ENCODE results near the gene TMTC1.

Gene TMTC1

GRCh38 chr12:29609431-29610215 is 174.1 kb downstream of the TMTC1 start:
- DNase-seq: no peak

DNA sequence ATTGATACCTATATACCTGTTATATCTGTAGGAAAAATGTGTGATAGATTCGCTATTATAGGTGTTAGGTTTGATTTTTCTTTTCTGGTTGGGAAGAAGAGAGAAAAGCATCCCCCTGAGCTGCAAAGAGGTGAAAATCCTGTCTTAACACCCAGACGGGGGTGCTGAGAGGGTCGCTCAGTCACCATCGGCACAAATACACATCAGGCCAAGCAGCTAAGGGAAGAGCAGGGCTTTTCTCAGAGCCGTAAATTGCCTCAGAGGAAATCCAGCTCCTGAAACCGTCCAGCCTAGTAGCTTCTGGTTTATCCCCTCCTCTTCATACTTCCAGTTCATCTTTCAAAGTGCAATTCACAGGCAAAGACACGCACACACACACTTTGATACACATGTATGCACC is 175.2 kb downstream of the TMTC1 start:
- DNase-seq: no peak

- DNase-seq: no peak
Measured at GRCh38 chr12:29599381-29599780, 184.4 kb downstream of the TMTC1 start.

DNA sequence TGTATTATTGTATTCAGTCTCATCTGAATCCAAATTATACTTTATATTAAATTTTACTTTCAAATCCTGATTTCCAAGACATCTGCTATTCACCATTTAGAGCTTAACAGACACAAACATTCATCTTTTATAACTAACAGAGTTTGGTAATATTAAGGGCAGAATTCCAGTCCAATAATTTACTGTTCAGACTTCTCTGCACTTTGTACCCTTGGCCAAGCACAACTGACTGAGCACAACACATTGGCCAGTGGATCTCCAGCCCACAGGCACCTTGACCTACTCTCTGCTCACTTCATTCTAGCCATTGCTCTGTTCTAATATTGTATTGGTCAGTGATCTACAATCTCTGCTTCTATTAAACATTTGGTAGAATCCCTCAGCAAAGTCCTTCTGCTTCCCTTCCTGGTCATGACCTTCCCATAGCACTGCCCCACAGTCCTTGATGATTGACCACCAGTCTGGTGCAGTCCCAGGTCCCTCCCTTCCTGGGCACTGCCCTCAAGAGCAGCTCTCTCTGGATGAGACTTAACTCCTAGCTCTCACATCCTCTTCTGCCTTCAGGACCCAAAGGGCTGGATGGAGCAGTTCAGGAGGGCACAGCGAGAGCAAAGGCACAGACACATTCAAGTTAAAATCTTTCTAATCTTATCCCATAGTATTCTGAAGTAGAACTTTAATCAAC is 188.5 kb downstream of the TMTC1 start:
- DNase-seq: no peak

- no peak for DNase-seq
Measured at GRCh38 chr12:29593001-29593400, 190.7 kb downstream of the TMTC1 start.

DNA sequence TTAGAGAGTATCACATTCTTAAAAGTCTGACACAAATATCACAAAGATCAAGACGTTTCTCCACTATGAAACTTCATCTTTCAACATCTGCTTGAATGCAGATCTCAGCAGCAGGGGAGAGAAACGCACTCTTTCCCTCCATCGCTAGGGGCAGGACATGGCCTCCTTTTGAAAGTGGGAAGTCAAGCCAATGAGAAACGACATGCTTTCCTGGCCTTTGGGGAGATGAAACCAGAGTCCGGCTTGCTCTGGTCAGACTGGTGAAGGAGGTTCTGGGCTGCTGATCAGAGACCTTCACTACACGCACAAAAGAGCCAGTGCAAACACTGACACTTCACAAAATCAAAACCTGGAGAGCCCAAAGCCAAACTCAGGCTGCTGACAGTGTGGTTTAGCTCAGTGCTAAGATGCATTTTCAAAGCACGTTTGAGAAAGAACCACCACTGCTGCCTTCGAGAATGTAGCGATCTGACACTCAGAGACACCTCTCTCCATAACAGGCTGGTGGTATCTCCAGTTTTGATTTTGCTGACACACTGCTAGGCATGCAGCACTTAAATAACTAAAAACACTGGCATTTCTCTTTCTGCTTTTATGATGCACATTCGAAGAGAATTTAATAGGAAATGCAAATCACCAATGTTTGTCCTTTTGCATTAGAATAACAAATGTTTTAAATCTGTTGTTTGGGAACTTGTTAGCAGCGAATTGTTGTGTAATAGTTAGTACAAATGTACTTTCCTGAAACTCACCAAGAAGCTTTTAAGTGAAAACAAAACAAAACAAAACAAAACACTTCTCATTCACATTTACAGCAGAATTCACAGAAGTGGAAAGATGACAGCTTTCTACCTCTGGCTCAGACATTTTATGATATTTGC is 192.4 kb downstream of the TMTC1 start:
- DNase-seq: no peak

DNA sequence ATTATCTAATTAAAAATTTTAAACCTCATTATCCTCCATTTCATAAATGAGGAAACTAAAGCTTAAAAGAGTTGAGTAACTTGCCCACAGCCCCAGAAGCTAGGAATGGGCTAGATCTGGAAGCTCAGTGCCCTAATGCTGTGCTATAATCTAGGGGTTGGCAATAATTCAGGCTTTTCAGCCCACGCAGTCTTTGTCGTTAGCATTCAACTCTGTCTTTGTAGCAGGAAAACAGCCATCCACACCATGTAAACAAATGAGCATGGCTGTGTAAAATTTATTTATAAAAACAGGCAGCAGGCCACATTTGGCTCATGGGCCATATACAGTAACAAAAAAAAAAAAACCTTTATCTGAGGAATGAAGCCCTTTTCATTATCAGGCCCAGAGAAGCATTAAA is 193.9 kb downstream of the TMTC1 start:
- no peak for DNase-seq

DNA sequence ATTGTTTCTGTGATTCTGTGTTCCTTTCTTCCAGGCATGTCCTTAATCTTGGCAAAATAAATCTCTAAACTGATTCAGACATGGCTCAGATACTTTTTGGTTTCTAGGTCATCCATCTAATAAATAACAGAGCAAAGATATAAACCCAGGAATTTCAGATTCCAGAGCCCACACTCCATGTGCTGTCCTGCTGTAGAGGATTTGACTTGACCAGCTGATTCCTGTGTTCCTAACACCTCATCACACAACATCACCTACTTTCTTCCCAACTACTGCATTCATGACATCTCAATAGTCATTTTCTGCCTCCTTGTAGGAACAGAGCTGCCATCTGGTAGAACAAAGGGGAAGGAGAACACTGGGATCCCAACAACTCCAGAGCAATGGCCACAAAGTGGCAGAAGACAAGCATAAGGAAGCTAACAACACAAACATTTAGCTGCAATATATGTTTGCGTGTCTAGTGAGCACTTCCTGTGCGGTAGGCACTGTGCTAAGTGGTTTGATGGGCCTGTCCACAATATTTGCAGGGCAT is 194.4 kb downstream of the TMTC1 start:
- no peak for DNase-seq

GRCh38 chr12:29582677-29583272 is 201.0 kb downstream of the TMTC1 start:
- no peak for DNase-seq

DNA sequence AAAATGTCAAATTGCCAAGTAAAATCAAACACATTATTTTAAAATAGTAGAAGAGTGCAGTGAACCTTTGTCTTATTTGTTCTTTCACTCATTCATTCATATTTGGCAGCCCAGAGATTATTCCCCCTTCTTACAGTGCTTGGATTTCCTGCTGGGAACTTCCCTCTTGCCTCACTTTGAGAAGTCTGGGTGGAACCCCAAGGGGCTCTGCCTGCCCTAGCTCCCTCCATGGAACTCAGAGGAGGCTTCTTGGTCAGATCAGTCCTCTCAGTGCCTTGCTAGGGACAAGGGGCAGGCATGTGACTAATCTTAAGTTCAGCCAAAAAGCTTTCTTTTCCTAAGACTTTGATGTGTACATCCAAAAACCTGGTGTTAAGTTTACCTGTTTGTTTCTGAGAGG is 201.6 kb downstream of the TMTC1 start:
- DNase-seq: no peak

GRCh38 chr12:29581631-29582030 is 202.1 kb downstream of the TMTC1 start:
- DNase-seq: no peak

GRCh38 chr12:29580971-29581370 is 202.8 kb downstream of the TMTC1 start:
- DNase-seq: no peak

DNA sequence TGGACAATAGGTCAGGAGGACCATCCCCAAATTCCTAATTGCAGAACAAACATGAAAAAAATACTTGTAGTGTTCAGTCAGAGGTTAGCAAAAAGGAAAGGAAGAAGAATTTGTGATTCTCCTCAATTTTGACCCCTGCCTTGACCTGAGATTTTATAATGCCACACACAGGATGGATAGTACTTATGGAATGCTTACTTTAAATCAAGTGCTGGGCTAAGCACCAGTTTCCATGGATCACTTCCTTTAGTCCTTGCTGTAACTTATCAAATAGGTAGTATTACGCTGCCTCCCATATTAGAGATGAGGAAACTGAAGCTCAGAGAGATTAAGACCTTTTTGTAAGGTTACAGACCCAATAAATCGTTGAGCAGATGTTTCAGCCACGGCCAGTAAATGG is 205.0 kb downstream of the TMTC1 start:
- DNase-seq: no peak

GRCh38 chr12:29578070-29578469 is 205.7 kb downstream of the TMTC1 start:
- DNase-seq: no peak

- DNase-seq: no peak
Measured at GRCh38 chr12:29574500-29574899, 209.2 kb downstream of the TMTC1 start.

DNA sequence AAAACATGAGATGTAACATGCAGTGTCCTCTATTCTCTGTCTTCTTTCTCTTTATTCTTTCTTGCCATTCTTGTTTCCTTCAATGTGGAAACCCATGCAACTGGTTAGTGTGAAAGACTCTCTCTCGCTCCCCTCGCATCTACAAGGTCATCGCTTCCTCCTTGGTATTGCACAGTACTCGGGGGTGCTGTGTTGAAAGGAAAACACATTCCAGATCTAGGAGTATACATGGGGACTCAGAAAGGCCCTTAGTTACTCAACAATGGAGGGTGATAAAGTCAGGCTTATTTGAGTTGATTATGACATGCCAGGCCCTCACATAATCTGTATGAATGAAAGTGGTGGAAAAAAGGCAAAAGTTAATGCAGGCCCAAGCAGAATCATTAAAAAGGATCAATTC is 210.8 kb downstream of the TMTC1 start:
- no peak for DNase-seq

GRCh38 chr12:29572464-29572863 is 211.3 kb downstream of the TMTC1 start:
- DNase-seq: no peak

- DNase-seq: no peak
Measured at GRCh38 chr12:29569132-29569757, 214.5 kb downstream of the TMTC1 start.

- no peak for DNase-seq
Measured at GRCh38 chr12:29566441-29566840, 217.3 kb downstream of the TMTC1 start.

- DNase-seq: no peak
Measured at GRCh38 chr12:29565727-29566126, 218.0 kb downstream of the TMTC1 start.

DNA sequence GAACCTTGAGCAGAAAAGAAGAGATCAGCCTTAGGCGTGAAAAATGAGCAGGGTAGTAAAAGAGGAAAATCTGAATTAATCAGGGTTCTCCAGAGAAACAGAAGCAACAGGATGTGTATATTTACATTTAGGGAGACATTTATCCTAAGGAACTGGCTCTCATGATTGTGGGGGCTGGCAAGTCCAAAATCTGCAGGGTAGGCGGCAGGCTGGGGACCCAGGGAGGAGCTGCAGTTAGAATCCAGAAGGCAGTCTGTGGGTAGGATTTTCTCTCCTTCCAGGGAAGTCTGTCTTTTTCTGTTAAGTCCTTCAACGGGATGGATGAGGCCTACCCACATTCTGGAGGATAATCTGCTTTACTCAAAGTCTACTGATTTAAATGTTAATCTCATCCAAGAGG is 218.8 kb downstream of the TMTC1 start:
- DNase-seq: no peak

DNA sequence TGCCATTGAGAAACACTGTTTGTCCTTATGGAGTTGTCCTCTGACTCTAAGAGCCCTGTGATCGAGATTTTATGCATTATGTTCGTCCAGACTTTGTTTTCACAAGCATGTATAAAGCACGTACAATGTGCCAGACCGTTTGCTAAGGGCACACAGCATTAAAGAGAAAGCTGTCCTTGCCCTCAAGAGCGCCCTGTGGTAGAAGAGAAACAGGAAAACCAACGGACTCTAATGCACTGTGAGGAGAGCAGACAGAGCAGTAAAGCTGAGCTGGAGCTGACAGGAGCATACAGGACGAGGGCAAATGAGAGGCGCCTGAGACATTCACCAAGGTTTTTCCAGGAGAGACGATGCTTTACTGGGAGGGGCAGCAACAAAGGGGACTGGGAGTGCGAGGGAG is 220.1 kb downstream of the TMTC1 start:
- no peak for DNase-seq

Data from NCI-H774 (cell line).